ENCODE data around the gene MALSU1.

The MALSU1 gene

GRCh38 chr7:23345601-23346000 is 46.5 kb downstream of the MALSU1 start:
- no peak overlapping the region for H3K4me2 ChIP-seq (ENCODE audit: low read length)
- no peak overlapping the region for H3K9ac ChIP-seq (ENCODE audit: low read length)
- no peaks in the 10 kb centered on the region for H3K27me3 ChIP-seq (ENCODE audit: low read depth, low read length)
- no peak overlapping the region for H3K4me3 ChIP-seq (ENCODE audit: low read length)
- 0 out of 2 replicates have a peak overlapping the region, but pooled peaks have one; percentile 16 for H3K27ac ChIP-seq (ENCODE audit: low read length)
- no peaks in the 10 kb centered on the region for H3K9me3 ChIP-seq (ENCODE audit: insufficient read depth, low read length)
- no peaks in the 10 kb centered on the region for H3K79me2 ChIP-seq (ENCODE audit: low read length)
- no peak for TF ChIP-seq EZH2phosphoT487 (IDR thresholded peaks at IDR 0.05; ENCODE audit: low read depth)
- TF ChIP-seq CTCF (IDR thresholded peaks at IDR 0.05; ENCODE audit: low read depth, low read length) = no peak
- H3K4me1 ChIP-seq (ENCODE audit: low read length) = peaks cover 18% of the 10 kb centered on the region
- H3K36me3 ChIP-seq (replicated peaks; ENCODE audit: low read depth, low read length) = peaks cover 36% of the 10 kb centered on the region
- H4K20me1 ChIP-seq (ENCODE audit: insufficient read depth, low read length) = no peaks in the 10 kb centered on the region; the same call in 1 of the 2 replicates
- no peak overlapping the region for H2AFZ ChIP-seq (ENCODE audit: low read depth, low read length)

DNA sequence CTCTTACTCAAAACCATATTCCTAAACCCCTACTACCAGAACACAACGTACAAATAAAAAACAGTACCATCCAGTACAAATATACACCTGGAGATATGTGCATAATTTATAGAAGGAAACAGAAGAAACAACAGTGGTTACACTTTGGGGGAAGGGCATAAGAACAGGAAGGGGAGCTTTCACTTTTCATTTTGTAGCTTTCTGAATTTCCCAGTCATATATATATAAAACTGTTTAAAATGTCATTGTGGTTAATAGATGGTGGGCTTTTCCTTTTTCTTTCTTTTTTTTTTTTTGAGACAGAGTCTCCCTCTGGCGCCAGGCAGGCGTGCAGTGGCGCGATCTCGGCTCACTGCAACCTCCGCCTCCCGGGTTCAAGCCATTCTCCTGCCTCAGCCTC is 47.2 kb downstream of the MALSU1 start:
- peak overlapping the region; percentile 4; the same call in 1 of the 2 replicates for H3K4me2 ChIP-seq (ENCODE audit: low read length)
- no peak overlapping the region for H2AFZ ChIP-seq (ENCODE audit: low read depth, low read length)
- H3K27me3 ChIP-seq (ENCODE audit: low read depth, low read length) = no peaks in the 10 kb centered on the region
- 0 out of 2 replicates have a peak overlapping the region, but pooled peaks have one; percentile 16 for H3K27ac ChIP-seq (ENCODE audit: low read length)
- peaks cover 18% of the 10 kb centered on the region for H3K4me1 ChIP-seq (ENCODE audit: low read length)
- H3K79me2 ChIP-seq (ENCODE audit: low read length) = no peaks in the 10 kb centered on the region
- peaks cover 33% of the 10 kb centered on the region for H3K36me3 ChIP-seq (replicated peaks; ENCODE audit: low read depth, low read length)
- H4K20me1 ChIP-seq (ENCODE audit: insufficient read depth, low read length) = no peaks in the 10 kb centered on the region; the same call in 1 of the 2 replicates
- H3K9me3 ChIP-seq (ENCODE audit: insufficient read depth, low read length) = no peaks in the 10 kb centered on the region
- H3K4me3 ChIP-seq (ENCODE audit: low read length) = no peak overlapping the region
- TF ChIP-seq CTCF (IDR thresholded peaks at IDR 0.05; ENCODE audit: low read depth, low read length) (no peak), EZH2phosphoT487 (IDR thresholded peaks at IDR 0.05; ENCODE audit: low read depth) (no peak)
- H3K9ac ChIP-seq (ENCODE audit: low read length) = no peak overlapping the region

GRCh38 chr7:23347033-23347681 is 48.0 kb downstream of the MALSU1 start:
- Histone ChIP-seq H3K36me3 (replicated peaks; ENCODE audit: low read depth, low read length) (peaks cover 33% of the 10 kb centered on the region), H3K9me3 (ENCODE audit: insufficient read depth, low read length) (no peaks in the 10 kb centered on the region), H3K27ac (ENCODE audit: low read length) (no peak overlapping the region), H3K79me2 (ENCODE audit: low read length) (no peaks in the 10 kb centered on the region), H2AFZ (ENCODE audit: low read depth, low read length) (no peak overlapping the region), H3K4me2 (ENCODE audit: low read length) (no peak overlapping the region), H3K4me1 (ENCODE audit: low read length) (peaks cover 18% of the 10 kb centered on the region), H3K4me3 (ENCODE audit: low read length) (no peak overlapping the region), H4K20me1 (ENCODE audit: insufficient read depth, low read length) (no peaks in the 10 kb centered on the region; the same call in 1 of the 2 replicates), H3K9ac (ENCODE audit: low read length) (no peak overlapping the region), H3K27me3 (ENCODE audit: low read depth, low read length) (no peaks in the 10 kb centered on the region)
- TF ChIP-seq EZH2phosphoT487 (IDR thresholded peaks at IDR 0.05; ENCODE audit: low read depth) (no peak), CTCF (IDR thresholded peaks at IDR 0.05; ENCODE audit: low read depth, low read length) (no peak)

DNA sequence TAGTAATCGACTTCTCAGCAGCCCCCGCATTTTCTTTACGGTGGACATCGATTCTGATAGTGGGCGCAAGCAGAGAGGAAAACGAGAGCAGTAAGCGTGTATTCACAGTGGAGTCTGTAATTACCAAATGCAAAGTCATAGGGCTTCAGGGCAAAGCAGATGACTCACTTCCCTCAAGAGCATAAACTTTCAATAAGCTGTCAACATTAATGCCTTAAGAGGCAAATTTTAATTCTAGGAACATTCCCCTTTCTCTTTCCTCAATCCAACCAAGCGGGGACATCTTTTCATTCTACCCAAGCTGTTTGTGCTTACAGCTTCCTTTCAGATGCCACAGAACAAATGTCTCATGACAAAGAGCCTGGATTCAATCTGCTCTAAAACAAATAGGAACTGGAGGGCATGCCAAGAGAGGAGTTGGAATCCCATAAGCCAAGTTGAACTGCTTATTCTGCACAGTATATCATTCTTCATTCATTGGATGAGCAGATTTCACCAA is 48.6 kb downstream of the MALSU1 start:
- H4K20me1 ChIP-seq (ENCODE audit: insufficient read depth, low read length) = no peaks in the 10 kb centered on the region; the same call in 1 of the 2 replicates
- no peak overlapping the region for H3K4me2 ChIP-seq (ENCODE audit: low read length)
- no peak overlapping the region for H3K9ac ChIP-seq (ENCODE audit: low read length)
- no peaks in the 10 kb centered on the region for H3K9me3 ChIP-seq (ENCODE audit: insufficient read depth, low read length)
- H3K27me3 ChIP-seq (ENCODE audit: low read depth, low read length) = no peaks in the 10 kb centered on the region
- no peak overlapping the region for H2AFZ ChIP-seq (ENCODE audit: low read depth, low read length)
- H3K79me2 ChIP-seq (ENCODE audit: low read length) = no peaks in the 10 kb centered on the region
- no peak overlapping the region for H3K4me3 ChIP-seq (ENCODE audit: low read length)
- H3K27ac ChIP-seq (ENCODE audit: low read length) = no peak overlapping the region; the same call in 1 of the 2 replicates
- peaks cover 18% of the 10 kb centered on the region for H3K4me1 ChIP-seq (ENCODE audit: low read length)
- TF ChIP-seq CTCF (IDR thresholded peaks at IDR 0.05; ENCODE audit: low read depth, low read length) (no peak), EZH2phosphoT487 (IDR thresholded peaks at IDR 0.05; ENCODE audit: low read depth) (no peak)
- peaks cover 33% of the 10 kb centered on the region for H3K36me3 ChIP-seq (replicated peaks; ENCODE audit: low read depth, low read length)

Data from OCI-LY3 (cell line).